Measurements from ENCODE around the gene PDF.
"Not testable (repeated sequence)": the region's sequence is repeated elsewhere in the genome, so short reads cannot be mapped to it uniquely, and the experiment has no call there.

Gene PDF

GRCh38 chr16:69314534-69314933, 15.9 kb downstream of the PDF start:
- no peak for DNase-seq

GRCh38 chr16:69313469-69313868, 16.9 kb downstream of the PDF start:
- no peak for DNase-seq

GRCh38 chr16:69311533-69312387, 18.6 kb downstream of the PDF start:
- peak; percentile 62 for DNase-seq

GRCh38 chr16:69310653-69311532, 19.5 kb downstream of the PDF start, which contains the start of gene VPS4A:
Gene VPS4A, plus strand, starts transcription at chr16:69311350. Its CDS starts 162 bp downstream, at chr16:69311512.
- DNase-seq: peak; percentile 99

GRCh38 chr16:69309316-69309715, 21.1 kb downstream of the PDF start:
- DNase-seq: no peak

- no peak for DNase-seq
These were observed 22.5 kb downstream of the PDF start for GRCh38 chr16:69307856-69308255.

GRCh38 chr16:69307091-69307490, 23.3 kb downstream of the PDF start:
- no peak for DNase-seq

- no peak for DNase-seq
These were observed 24.4 kb downstream of the PDF start for GRCh38 chr16:69306031-69306430.

GRCh38 chr16:69302301-69302700, 28.1 kb downstream of the PDF start:
- no peak for DNase-seq

GRCh38 chr16:69301861-69302260, 28.5 kb downstream of the PDF start:
- DNase-seq: no peak

- DNase-seq: no peak
These were observed 29.2 kb downstream of the PDF start for GRCh38 chr16:69301187-69301586.

GRCh38 chr16:69298261-69298660, 32.1 kb downstream of the PDF start:
- DNase-seq: no peak

- not testable (repeated sequence) for DNase-seq
These were observed 33.6 kb downstream of the PDF start for GRCh38 chr16:69296771-69297170.

GRCh38 chr16:69294051-69294450, 36.3 kb downstream of the PDF start:
- DNase-seq: no peak

- DNase-seq: no peak
These were observed 37.0 kb downstream of the PDF start for GRCh38 chr16:69293401-69293800.

GRCh38 chr16:69291657-69292056, 38.7 kb downstream of the PDF start:
- not testable (repeated sequence) for DNase-seq

- DNase-seq: peak; percentile 43
These were observed 43.3 kb downstream of the PDF start for GRCh38 chr16:69286941-69287713.

GRCh38 chr16:69285240-69285639, 45.1 kb downstream of the PDF start:
- no peak for DNase-seq

- DNase-seq: no peak
These were observed 46.5 kb downstream of the PDF start for GRCh38 chr16:69283851-69284250.

- no peak for DNase-seq
These were observed 53.0 kb downstream of the PDF start for GRCh38 chr16:69277413-69277812.
